ENCODE data around the gene RTBDN. TPM values are rescaled to one million over a fixed set of nuclear protein-coding genes. Genes with fewer than 3 reads are reported as not detected.

Gene RTBDN
- total and polyA plus RNA-seq, 2 of the 8 experiments (the other 6 are each of a cell fraction or from before 2014, with no cell fraction given): 4.0 to 4.8 TPM

DNA sequence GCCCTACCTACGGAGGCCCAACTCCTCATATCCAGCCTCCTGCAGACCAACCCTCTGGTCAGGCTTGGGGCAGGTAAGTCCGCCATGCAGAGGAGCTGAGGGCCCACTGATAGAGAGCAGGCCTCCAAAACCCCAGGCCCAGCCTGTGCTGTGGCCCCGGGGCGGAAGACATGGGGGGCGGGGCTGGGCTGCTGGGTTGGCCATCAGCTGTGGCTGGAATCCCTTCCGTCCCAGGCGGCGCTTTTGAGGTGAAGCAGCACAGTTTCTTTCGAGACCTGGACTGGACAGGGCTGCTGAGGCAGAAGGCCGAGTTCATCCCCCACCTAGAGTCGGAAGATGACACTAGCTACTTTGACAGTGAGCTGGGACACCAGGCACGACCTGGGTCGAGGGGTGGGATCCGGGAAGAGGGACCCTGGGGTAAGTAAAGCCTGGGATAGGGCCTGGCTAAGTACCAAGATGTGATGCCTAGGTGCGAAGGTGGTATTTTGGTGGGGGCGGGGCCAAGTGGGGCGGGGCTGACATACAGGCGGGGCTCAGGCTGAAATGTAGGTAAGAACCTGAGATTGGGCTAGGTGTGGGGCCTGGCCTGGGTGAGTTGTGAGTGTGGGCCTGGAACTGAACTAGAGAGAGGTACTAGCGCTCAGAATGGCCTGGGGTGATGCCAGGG is 31.5 kb upstream of the RTBDN start (continued):
- no peak for TF ChIP-seq MAFK (IDR thresholded peaks at IDR 0.05; ENCODE audit: low read depth, low read length)
- TF ChIP-seq JUN (IDR thresholded peaks at IDR 0.05; ENCODE audit: low read depth, low read length): no peak
- TF ChIP-seq POU5F1 (IDR thresholded peaks at IDR 0.05; ENCODE audit: low read depth, low read length): no peak

All from H1 (cell line).